PFSK-1 (cell line): ENCODE results near the gene HNF4A.

Source experiments
- FOXP2 ChIP-seq: optimal IDR thresholded peaks from 2 replicates; pipeline ENCODE3; 2011; ENCODE audit warnings: borderline replicate concordance, control low read depth, inconsistent platforms; ENCODE audit not compliant: insufficient read depth; ENCODE audit errors: extremely low read length, extremely low read depth
- POLR2AphosphoS5 ChIP-seq: IDR thresholded peaks from 2 replicates; pipeline ENCODE4 v1.6.1; 2012; ENCODE audit warnings: low read depth, mild to moderate bottlenecking, control low read depth, low read length, moderate library complexity
- SIN3A ChIP-seq: IDR thresholded peaks from 2 replicates; pipeline ENCODE4 v1.6.1; 2012; ENCODE audit warnings: mild to moderate bottlenecking, low read length, moderate library complexity, borderline replicate concordance; ENCODE audit not compliant: insufficient read depth

- no peak for TF ChIP-seq SIN3A
- TF ChIP-seq FOXP2 = no peak
- TF ChIP-seq POLR2AphosphoS5 = no peak
Observed at GRCh38 chr20:44367746-44368145, 12.2 kb downstream of the HNF4A start.
